GM21447 (cell line): ENCODE measurements around the gene MLPH.

ENCODE experiments used
- ATAC-seq: cut with Tn5 transposase; IDR thresholded peaks from one replicate; pipeline ENCODE4 v1.9.1; 2021; ENCODE audit not compliant: unreplicated experiment

MLPH gene

GRCh38 chr2:237599465-237600110 is 112.5 kb downstream of the MLPH start:
- no peak for ATAC-seq

GRCh38 chr2:237600205-237600846 is 113.3 kb downstream of the MLPH start:
- ATAC-seq, result no peak

GRCh38 chr2:237601453-237602116 is 114.5 kb downstream of the MLPH start:
- ATAC-seq, result no peak

- ATAC-seq, result no peak
Measured at GRCh38 chr2:237602409-237602808, 115.4 kb downstream of the MLPH start.

- ATAC-seq, result no peak
Measured at GRCh38 chr2:237603049-237603717, 116.1 kb downstream of the MLPH start.

- ATAC-seq, result peak; percentile 90
Measured at GRCh38 chr2:237603718-237604362, 116.8 kb downstream of the MLPH start.

- no peak for ATAC-seq
Measured at GRCh38 chr2:237604391-237604790, 117.3 kb downstream of the MLPH start.
